HG02852 (cell line): ENCODE measurements around the gene IMPG2.

Source experiments
- ATAC-seq: cut with Tn5 transposase; IDR thresholded peaks from one replicate; pipeline ENCODE4 v1.9.1; 2021; ENCODE audit warnings: mild to moderate bottlenecking, moderate library complexity; ENCODE audit not compliant: unreplicated experiment

Gene IMPG2

GRCh38 chr3:101243285-101244211, 76.8 kb downstream of the IMPG2 start:
- no peak for ATAC-seq

- ATAC-seq, result no peak
Observed at GRCh38 chr3:101240719-101241399, 79.5 kb downstream of the IMPG2 start.

- ATAC-seq, result no peak
Observed at GRCh38 chr3:101235048-101235447, 85.3 kb downstream of the IMPG2 start.

- ATAC-seq, result no peak
Observed at GRCh38 chr3:101230618-101231017, 89.8 kb downstream of the IMPG2 start.

GRCh38 chr3:101229681-101230080, 90.7 kb downstream of the IMPG2 start:
- no peak for ATAC-seq

GRCh38 chr3:101228441-101228840, 91.9 kb downstream of the IMPG2 start:
- ATAC-seq, result no peak

GRCh38 chr3:101224739-101225138, 95.6 kb downstream of the IMPG2 start:
- no peak for ATAC-seq

GRCh38 chr3:101223016-101223415, 97.4 kb downstream of the IMPG2 start:
- ATAC-seq, result no peak

- no peak for ATAC-seq
Observed at GRCh38 chr3:101219842-101220560, 100.4 kb downstream of the IMPG2 start.

GRCh38 chr3:101217472-101218245, 102.7 kb downstream of the IMPG2 start:
- ATAC-seq, result no peak

- ATAC-seq, result no peak
Observed at GRCh38 chr3:101216710-101217465, 103.5 kb downstream of the IMPG2 start.

GRCh38 chr3:101212730-101213129, 107.6 kb downstream of the IMPG2 start:
- no peak for ATAC-seq

GRCh38 chr3:101204246-101204645, 116.1 kb downstream of the IMPG2 start:
- no peak for ATAC-seq

- no peak for ATAC-seq
Observed at GRCh38 chr3:101203411-101203810, 117.0 kb downstream of the IMPG2 start.

- ATAC-seq, result no peak
Observed at GRCh38 chr3:101202640-101203039, 117.7 kb downstream of the IMPG2 start.

GRCh38 chr3:101200461-101200860, 119.9 kb downstream of the IMPG2 start:
- ATAC-seq, result no peak

- ATAC-seq, result no peak
Observed at GRCh38 chr3:101195951-101196713, 124.2 kb downstream of the IMPG2 start.

- no peak for ATAC-seq
Observed at GRCh38 chr3:101194392-101194791, 126.0 kb downstream of the IMPG2 start.

- no peak for ATAC-seq
Observed at GRCh38 chr3:101193957-101194356, 126.4 kb downstream of the IMPG2 start.
